Stomach smooth muscle (tissue), 2 donors: ENCODE measurements around the gene PTPRN2.

ENCODE experiments used
- H3K27ac ChIP-seq: one replicate; pipeline ENCODE4 v1.7.0; 2013; ENCODE audit warnings: mild to moderate bottlenecking, low read length, inconsistent platforms
- H3K27me3 ChIP-seq, 2 donors: one replicate each; pipeline ENCODE4 v1.7.0; 2013; ENCODE audit warnings: low read length in 2 of 2; ENCODE audit not compliant: insufficient read depth in 2 of 2, control insufficient read depth in 1 of 2
- H3K36me3 ChIP-seq, 2 donors: one replicate each; pipeline ENCODE4 v1.7.0; 2013; ENCODE audit warnings: low read length in 2 of 2; ENCODE audit not compliant: control insufficient read depth in 2 of 2, insufficient read depth in 2 of 2
- H3K4me1 ChIP-seq: one replicate; pipeline ENCODE4 v1.7.0; 2013; ENCODE audit warnings: low read length; ENCODE audit not compliant: control insufficient read depth, insufficient read depth
- H3K4me3 ChIP-seq, 2 donors: one replicate each; pipeline ENCODE4 v1.7.0; 2013; ENCODE audit warnings: low read length in 2 of 2
- H3K9ac ChIP-seq, 2 donors: one replicate each; pipeline ENCODE4 v1.7.0; 2013; ENCODE audit warnings: low read length in 2 of 2, mild to moderate bottlenecking in 1 of 2
- H3K9me3 ChIP-seq, 2 donors: one replicate each; pipeline ENCODE4 v1.7.0; 2013; ENCODE audit warnings: low read length in 2 of 2; ENCODE audit not compliant: control insufficient read depth in 2 of 2
- donor health status: healthy.
- donor health status: Pancreatic carcinoma.

PTPRN2 gene

GRCh38 chr7:157652954-157653826 lies 934.4 kb downstream of the PTPRN2 start:
- no peak overlapping the region for H3K9ac ChIP-seq
- no peaks in the 10 kb centered on the region for H3K27me3 ChIP-seq
- no peaks in the 10 kb centered on the region for H3K36me3 ChIP-seq
- no peaks in the 10 kb centered on the region for H3K9me3 ChIP-seq
- no peak overlapping the region for H3K4me3 ChIP-seq
- H3K27ac ChIP-seq = no peak overlapping the region
- no peaks in the 10 kb centered on the region for H3K4me1 ChIP-seq

- Histone ChIP-seq H3K4me1 (no peaks in the 10 kb centered on the region), H3K9me3 (no peaks in the 10 kb centered on the region), H3K27ac (no peak overlapping the region), H3K4me3 (no peak overlapping the region), H3K9ac (no peak overlapping the region), H3K27me3 (no peaks in the 10 kb centered on the region), H3K36me3 (no peaks in the 10 kb centered on the region)
These were observed 935.3 kb downstream of the PTPRN2 start for GRCh38 chr7:157652161-157652953.

DNA sequence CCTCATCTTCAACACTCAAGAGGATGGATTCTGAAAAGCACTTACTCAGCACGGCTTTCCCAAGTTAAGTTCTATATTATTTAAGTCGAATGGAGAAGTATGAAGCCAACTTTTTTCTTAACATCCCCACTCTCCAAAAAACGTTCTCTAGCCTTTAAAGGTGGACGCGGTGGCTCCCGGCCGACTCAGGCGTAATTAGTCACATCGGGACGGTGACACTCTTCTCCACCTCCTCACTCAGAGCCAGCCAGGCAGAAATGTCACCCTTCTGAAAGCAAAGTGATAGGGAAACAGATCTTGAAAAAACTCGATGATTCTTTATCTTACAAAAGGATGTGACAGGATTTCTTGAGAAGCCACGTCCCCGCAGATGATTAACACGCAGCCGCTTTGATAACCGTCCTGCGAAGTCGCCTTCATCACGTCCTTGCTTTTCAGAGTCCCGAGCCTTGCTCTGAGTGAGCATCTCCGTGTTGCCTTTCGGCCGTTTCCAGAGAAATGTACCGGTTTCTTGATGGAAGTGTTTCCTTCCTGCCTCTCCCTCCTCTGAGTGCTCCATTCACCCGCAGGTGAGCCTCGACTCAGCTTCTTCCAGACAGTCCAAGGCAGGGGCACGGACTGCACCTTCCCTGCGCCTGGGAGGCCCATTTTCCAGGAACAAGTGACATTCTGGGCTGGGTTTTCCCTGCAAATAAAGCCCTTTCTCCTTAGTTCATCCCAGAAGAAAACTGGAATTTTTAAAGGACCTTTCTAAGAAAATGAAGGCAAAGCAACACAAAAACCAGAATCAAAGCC lies 936.1 kb downstream of the PTPRN2 start:
- Histone ChIP-seq H3K27me3 (no peaks in the 10 kb centered on the region), H3K9ac (no peak overlapping the region), H3K27ac (no peak overlapping the region), H3K9me3 (no peaks in the 10 kb centered on the region), H3K4me3 (no peak overlapping the region), H3K4me1 (no peaks in the 10 kb centered on the region), H3K36me3 (no peaks in the 10 kb centered on the region)

DNA sequence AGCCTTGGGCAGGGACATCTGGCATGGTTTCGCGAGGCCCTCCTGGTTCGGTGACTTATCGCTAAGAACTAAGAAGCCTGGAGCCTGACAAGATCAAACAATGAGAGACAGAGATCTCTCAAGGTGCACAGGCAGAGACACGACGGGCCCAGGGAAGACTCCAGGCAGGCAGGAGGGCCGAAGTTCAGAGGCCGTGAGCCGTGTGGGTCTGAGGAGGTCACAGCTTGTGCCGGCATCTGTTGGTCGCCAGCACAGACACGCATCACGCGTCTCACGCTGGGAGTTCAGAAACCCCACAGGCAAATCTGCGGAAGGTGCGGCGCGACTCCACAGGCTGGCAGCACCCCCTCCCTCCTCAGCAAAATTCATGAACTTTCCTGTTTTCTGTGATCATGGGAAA lies 936.8 kb downstream of the PTPRN2 start:
- Histone ChIP-seq H3K4me1 (no peaks in the 10 kb centered on the region), H3K9me3 (no peaks in the 10 kb centered on the region), H3K4me3 (no peak overlapping the region), H3K27me3 (no peaks in the 10 kb centered on the region), H3K36me3 (no peaks in the 10 kb centered on the region), H3K27ac (no peak overlapping the region), H3K9ac (no peak overlapping the region)

- no peaks in the 10 kb centered on the region for H3K27me3 ChIP-seq
- no peaks in the 10 kb centered on the region for H3K4me1 ChIP-seq
- H3K27ac ChIP-seq = no peak overlapping the region
- H3K36me3 ChIP-seq = no peaks in the 10 kb centered on the region
- H3K4me3 ChIP-seq = no peak overlapping the region
- no peaks in the 10 kb centered on the region for H3K9me3 ChIP-seq
- H3K9ac ChIP-seq = no peak overlapping the region
These were observed 937.4 kb downstream of the PTPRN2 start for GRCh38 chr7:157650131-157650631.

- peaks cover 0 to 3% of the 10 kb centered on the region in 2 donors for H3K27me3 ChIP-seq
- H3K4me3 ChIP-seq = no peak overlapping the region
- no peaks in the 10 kb centered on the region for H3K4me1 ChIP-seq
- H3K9me3 ChIP-seq = peaks cover 1 to 2% of the 10 kb centered on the region in 2 donors
- H3K9ac ChIP-seq = no peak overlapping the region
- no peaks in the 10 kb centered on the region for H3K36me3 ChIP-seq
- no peak overlapping the region for H3K27ac ChIP-seq
These were observed 941.1 kb downstream of the PTPRN2 start for GRCh38 chr7:157646551-157646950.

DNA sequence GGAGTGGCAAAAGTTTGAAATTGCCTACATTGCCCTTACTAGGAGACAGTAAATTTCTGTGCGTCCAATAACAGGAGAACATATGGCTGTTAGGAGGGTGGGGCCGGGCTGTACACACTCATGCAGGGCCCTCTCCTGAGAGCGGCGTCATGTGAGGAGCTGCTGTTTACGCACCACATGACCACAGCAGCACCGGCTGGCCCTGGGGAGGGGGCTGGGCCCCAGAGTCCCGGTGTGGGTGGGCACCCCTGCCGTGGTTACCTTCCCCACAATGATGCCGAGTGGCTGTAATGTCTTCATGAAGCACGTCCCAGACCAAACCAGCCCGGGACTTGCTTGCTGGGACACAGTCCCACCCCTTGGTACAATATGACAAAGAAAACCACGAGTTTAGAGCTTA lies 942.1 kb downstream of the PTPRN2 start:
- no peaks in the 10 kb centered on the region for H3K4me1 ChIP-seq
- no peak overlapping the region for H3K4me3 ChIP-seq
- H3K9ac ChIP-seq = no peak overlapping the region
- H3K36me3 ChIP-seq = no peaks in the 10 kb centered on the region
- peaks cover 2 to 6% of the 10 kb centered on the region in 2 donors for H3K9me3 ChIP-seq
- peaks cover 0 to 3% of the 10 kb centered on the region in 2 donors for H3K27me3 ChIP-seq
- H3K27ac ChIP-seq = no peak overlapping the region

DNA sequence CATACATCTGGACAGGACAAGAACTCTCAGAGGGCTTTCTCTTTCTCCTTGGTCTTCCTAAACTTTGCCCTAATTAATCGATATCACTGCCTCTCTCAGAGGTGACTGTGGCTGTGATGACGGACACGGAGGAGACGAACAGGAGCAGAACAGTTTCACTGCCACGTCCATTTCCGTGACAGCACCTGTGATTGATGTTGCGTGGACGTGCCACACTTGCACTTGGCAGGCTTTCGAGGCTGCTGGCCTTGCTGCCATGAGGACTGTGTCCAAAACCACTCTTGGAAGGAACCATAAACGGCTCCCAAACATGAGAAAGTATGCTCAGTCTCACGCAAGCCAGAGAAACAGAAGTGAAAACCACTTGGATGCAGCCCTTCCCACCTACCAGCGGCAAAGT lies 942.7 kb downstream of the PTPRN2 start:
- no peak overlapping the region for H3K9ac ChIP-seq
- no peak overlapping the region for H3K27ac ChIP-seq
- no peaks in the 10 kb centered on the region for H3K4me1 ChIP-seq
- no peaks in the 10 kb centered on the region for H3K36me3 ChIP-seq
- H3K9me3 ChIP-seq = peaks cover 5 to 7% of the 10 kb centered on the region in 2 donors
- peaks cover 0 to 3% of the 10 kb centered on the region in 2 donors for H3K27me3 ChIP-seq
- no peak overlapping the region for H3K4me3 ChIP-seq

- no peak overlapping the region for H3K4me3 ChIP-seq
- no peak overlapping the region for H3K9ac ChIP-seq
- H3K36me3 ChIP-seq = no peaks in the 10 kb centered on the region
- peaks cover 11 to 14% of the 10 kb centered on the region in 2 donors for H3K9me3 ChIP-seq
- no peaks in the 10 kb centered on the region for H3K4me1 ChIP-seq
- H3K27ac ChIP-seq = no peak overlapping the region
- H3K27me3 ChIP-seq = peaks cover 0 to 3% of the 10 kb centered on the region in 2 donors
These were observed 944.1 kb downstream of the PTPRN2 start for GRCh38 chr7:157643525-157643970.

GRCh38 chr7:157641866-157642265 lies 945.8 kb downstream of the PTPRN2 start:
- Histone ChIP-seq H3K4me3 (no peak overlapping the region), H3K27me3 (peaks cover 0 to 3% of the 10 kb centered on the region in 2 donors), H3K36me3 (no peaks in the 10 kb centered on the region), H3K4me1 (no peaks in the 10 kb centered on the region), H3K9me3 (peaks cover 12 to 14% of the 10 kb centered on the region in 2 donors), H3K9ac (no peak overlapping the region), H3K27ac (no peak overlapping the region)
